Measurements from ENCODE around the gene CORO2A.

DNA sequence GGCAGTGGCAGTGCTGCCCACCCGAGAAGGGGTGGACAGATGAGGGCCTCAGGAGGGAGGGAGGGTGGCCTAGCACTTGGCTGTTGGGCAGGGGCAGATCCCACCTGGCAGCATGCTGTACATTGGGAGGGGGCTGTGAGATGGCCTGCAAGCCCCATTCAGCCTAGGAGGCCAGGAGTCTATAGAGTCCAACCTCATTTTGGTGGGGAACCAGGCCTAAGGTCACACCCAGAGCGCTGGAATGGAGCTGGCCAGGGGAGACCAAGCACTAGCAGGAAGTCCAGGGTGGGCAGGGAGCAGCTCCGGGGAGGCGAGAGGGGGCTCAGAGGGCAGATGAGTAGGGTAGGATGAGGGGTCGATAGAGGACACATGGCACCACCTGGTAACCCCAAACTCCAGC, 96.3 kb downstream of the CORO2A start:
- no peak for TF ChIP-seq POLR2AphosphoS5 (IDR thresholded peaks at IDR 0.05)
- no peak for TF ChIP-seq POLR2A (IDR thresholded peaks at IDR 0.05)
- TF ChIP-seq CTCF (IDR thresholded peaks at IDR 0.05), result no peak

Data from prostate gland (tissue), 2 donors.